Tibial nerve (tissue), 4 donors: ENCODE results near the gene TAF6. TPM values are rescaled to one million over a fixed set of nuclear protein-coding genes. Genes with fewer than 3 reads are reported as not detected.

Experiments used
- DNase-seq, 2 donors: peaks; one replicate each; pipeline ENCODE4 v3.0.0-alpha.2; 2019; ENCODE audit warnings: low spot score in 2 of 2
- H3K27ac ChIP-seq, 4 donors: fragments of 200-600 bp; sonication (generic) in 3 of 4; one replicate each; pipeline ENCODE4 v1.5.1; 2017 to 2019; ENCODE audit warnings: mild to moderate bottlenecking in 1 of 4
- H3K27me3 ChIP-seq, 2 donors: fragments of 200-600 bp; sonication (generic) in 1 of 2; one replicate each; pipeline versions ENCODE4 v1.5.1 to v1.6.0; 2017 to 2019
- H3K36me3 ChIP-seq, 3 donors: fragments of 200-600 bp; sonication (generic); one replicate each; pipeline ENCODE4 v1.5.1; 2018 to 2019
- H3K4me1 ChIP-seq, 4 donors: fragments of 200-600 bp; sonication (generic) in 3 of 4; one replicate each; pipeline ENCODE4 v1.5.1; 2017 to 2019
- H3K4me3 ChIP-seq, 4 donors: fragments of 200-600 bp; sonication (generic) in 3 of 4; one replicate each; pipeline ENCODE4 v1.5.1; 2017 to 2019; ENCODE audit warnings: mild to moderate bottlenecking in 1 of 4, moderate library complexity in 1 of 4
- H3K9me3 ChIP-seq, 4 donors: fragments of 200-600 bp; sonication (generic) in 3 of 4; one replicate each; pipeline ENCODE4 v1.5.1; 2017 to 2019
- EP300 ChIP-seq, 2 donors: sonication (generic); formaldehyde crosslinking; IDR thresholded peaks; one replicate each; pipeline ENCODE4 v1.6.1; 2017; ENCODE audit warnings: antibody characterized with exemption in 2 of 2, mild to moderate bottlenecking in 1 of 2
- POLR2A ChIP-seq, 2 donors: fragments of 450-650 bp; IDR thresholded peaks; one replicate each; pipeline ENCODE4 v1.6.1; 2017; ENCODE audit warnings: antibody characterized with exemption in 2 of 2, mild to moderate bottlenecking in 2 of 2, moderate library complexity in 2 of 2
- WGBS, 2 donors: methylation state at CpG; one replicate each; pipeline ENCODE4 v1.1.5; 2018; 5-methylcytosine and 5-hydroxymethylcytosine counted together
- small RNA-seq: library from RNA; depleted of rRNA; stranded (forward); fragments of <200 nt; gene quantifications from one replicate; pipeline ENCODE3, GENCODE V24; 2016
- total RNA-seq, 4 donors: library from RNA; depleted of rRNA; stranded (reverse); fragments of >200 nt; gene quantifications; one replicate each; pipeline ENCODE4 v1.1.0, GENCODE V29; 2016
- TF ChIP-seq, protein P1 (sequence below), 5 experiments: fragments of 200-600 bp in 3 of 5; fragments of 450-650 bp in 2 of 5; sonication (generic) in 3 of 5; IDR thresholded peaks; one replicate each; pipeline ENCODE4 v1.5.1; 2016 to 2019; ENCODE audit warnings: antibody characterized with exemption in 5 of 5, mild to moderate bottlenecking in 3 of 5, moderate library complexity in 2 of 5

Gene TAF6
- total RNA-seq, 4 donors from 2014 or later: 46.1 to 56.9 (median 54.2) TPM

DNA sequence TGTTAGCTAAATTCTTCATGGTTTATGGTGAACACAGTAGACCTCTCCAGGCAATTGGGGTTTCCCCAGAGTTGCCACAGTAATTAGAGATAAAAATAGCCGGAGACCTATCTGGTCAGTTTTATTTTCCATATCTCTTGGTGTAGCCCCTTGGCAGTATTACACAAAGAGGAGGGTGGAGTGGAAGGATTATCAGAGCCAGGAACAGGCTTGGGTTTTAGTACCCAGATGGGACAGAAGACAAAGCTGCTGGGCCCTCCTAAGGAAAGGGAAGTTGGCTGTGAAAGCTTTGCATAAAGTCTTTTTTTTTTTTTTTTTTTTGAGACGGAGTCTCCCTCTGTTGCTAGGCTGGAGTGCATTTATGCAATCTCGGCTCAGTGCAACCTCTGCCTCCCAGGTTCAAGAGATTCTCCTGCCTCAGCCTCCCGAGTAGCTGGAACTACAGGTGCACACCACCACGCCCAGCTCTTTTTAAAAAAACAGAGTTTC lies 59.9 kb downstream of the TAF6 start:
- WGBS, 2 donors: 93 to 94% methylated on average over 5 of the region's 5 CpGs
- Histone ChIP-seq H3K4me1 (no peaks in the 10 kb centered on the region), H3K9me3 (no peaks in the 10 kb centered on the region), H3K36me3 (peaks cover 7 to 87% (median 11%) of the 10 kb centered on the region in 3 donors), H3K27me3 (no peaks in the 10 kb centered on the region), H3K4me3 (no peak overlapping the region), H3K27ac (no peak overlapping the region)
- TF ChIP-seq EP300 (IDR thresholded peaks at IDR 0.05): no peak
- TF ChIP-seq POLR2A (IDR thresholded peaks at IDR 0.05): no peak
- TF ChIP-seq, protein P1, sequence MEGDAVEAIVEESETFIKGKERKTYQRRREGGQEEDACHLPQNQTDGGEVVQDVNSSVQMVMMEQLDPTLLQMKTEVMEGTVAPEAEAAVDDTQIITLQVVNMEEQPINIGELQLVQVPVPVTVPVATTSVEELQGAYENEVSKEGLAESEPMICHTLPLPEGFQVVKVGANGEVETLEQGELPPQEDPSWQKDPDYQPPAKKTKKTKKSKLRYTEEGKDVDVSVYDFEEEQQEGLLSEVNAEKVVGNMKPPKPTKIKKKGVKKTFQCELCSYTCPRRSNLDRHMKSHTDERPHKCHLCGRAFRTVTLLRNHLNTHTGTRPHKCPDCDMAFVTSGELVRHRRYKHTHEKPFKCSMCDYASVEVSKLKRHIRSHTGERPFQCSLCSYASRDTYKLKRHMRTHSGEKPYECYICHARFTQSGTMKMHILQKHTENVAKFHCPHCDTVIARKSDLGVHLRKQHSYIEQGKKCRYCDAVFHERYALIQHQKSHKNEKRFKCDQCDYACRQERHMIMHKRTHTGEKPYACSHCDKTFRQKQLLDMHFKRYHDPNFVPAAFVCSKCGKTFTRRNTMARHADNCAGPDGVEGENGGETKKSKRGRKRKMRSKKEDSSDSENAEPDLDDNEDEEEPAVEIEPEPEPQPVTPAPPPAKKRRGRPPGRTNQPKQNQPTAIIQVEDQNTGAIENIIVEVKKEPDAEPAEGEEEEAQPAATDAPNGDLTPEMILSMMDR (IDR thresholded peaks at IDR 0.05): no peak
- DNase-seq: no peak

Small RNAs within 50 kb of the gene (small RNA-seq; reads per million reads assigned to genes)
- gene MIR106B (31.7 reads per million, percentile 93 among the genes with 10 or more reads in this experiment), gene MIR25 (782 reads per million, percentile 98 among the genes with 10 or more reads in this experiment), gene MIR93 (37.3 reads per million, percentile 94 among the genes with 10 or more reads in this experiment)

Other genes with a start within 250 kb of the TAF6 start
- gene OR2AE1, start 242.3 kb downstream of the TAF6 start, total RNA-seq: 1 to 10 TPM in 1 of 4 donors, not detected in 3; 2.0 TPM
- gene TRIM4, start 199.8 kb downstream of the TAF6 start, total RNA-seq: 10 to 100 TPM; 53.8 to 68.1 (median 58.1) TPM
- 10 to 100 TPM in 1 of 4 donors, 1 to 10 TPM in 3; 3.3 to 11.7 (median 8.9) TPM for gene GJC3, start 189.7 kb downstream of the TAF6 start, total RNA-seq
- gene AZGP1, start 143.3 kb downstream of the TAF6 start, total RNA-seq: 100 to 1,000 TPM in 2 of 4 donors, 10 to 100 TPM in 2; 68.7 to 182 (median 111) TPM
- 10 to 100 TPM; 32.4 to 37.5 (median 35.4) TPM for gene ZKSCAN1, start 103.8 kb downstream of the TAF6 start, total RNA-seq
- 10 to 100 TPM; 12.9 to 18.0 (median 16.5) TPM for gene ZSCAN21, start 69.6 kb downstream of the TAF6 start, total RNA-seq
- 10 to 100 TPM; 24.0 to 37.5 (median 26.9) TPM for gene ZNF3, start 37.6 kb downstream of the TAF6 start, total RNA-seq
- 10 to 100 TPM; 43.7 to 56.4 (median 50.6) TPM for gene COPS6, start 30.4 kb downstream of the TAF6 start, total RNA-seq
- 10 to 100 TPM; 28.9 to 41.0 (median 35.8) TPM for gene MCM7, start 18.0 kb downstream of the TAF6 start, total RNA-seq
- gene AP4M1, start 17.7 kb downstream of the TAF6 start, total RNA-seq: 10 to 100 TPM; 23.0 to 34.1 (median 25.9) TPM
- gene CNPY4, start 276 bp upstream of the TAF6 start, total RNA-seq: 10 to 100 TPM in 3 of 4 donors, 1 to 10 TPM in 1; 7.5 to 15.9 (median 11.5) TPM
- 1 to 10 TPM; 3.9 to 9.2 (median 6.9) TPM for gene MBLAC1, start 7.6 kb upstream of the TAF6 start, total RNA-seq
- 100 to 1,000 TPM; 226 to 312 (median 252) TPM for gene LAMTOR4, start 29.6 kb upstream of the TAF6 start, total RNA-seq
- 10 to 100 TPM in 3 of 4 donors, 1 to 10 TPM in 1; 6.9 to 36.9 (median 12.7) TPM for gene TRAPPC14, start 39.4 kb upstream of the TAF6 start, total RNA-seq
- gene GAL3ST4, start 49.3 kb upstream of the TAF6 start, total RNA-seq: 1 to 10 TPM; 2.7 to 8.3 (median 3.8) TPM
- gene GPC2, start 58.0 kb upstream of the TAF6 start, total RNA-seq: 1 to 10 TPM; 1.1 to 3.1 (median 1.7) TPM
- gene STAG3, start 58.6 kb upstream of the TAF6 start, total RNA-seq: 1 to 10 TPM; 4.2 to 8.2 (median 6.5) TPM
- gene PVRIG, start 100.6 kb upstream of the TAF6 start, total RNA-seq: under 1 TPM in 1 of 4 donors, not detected in 3; 0.78 TPM
- not detected for gene SPDYE3, start 188.3 kb upstream of the TAF6 start, total RNA-seq
- 100 to 1,000 TPM; 107 to 152 (median 132) TPM for gene PILRB, start 238.8 kb upstream of the TAF6 start, total RNA-seq